HL-60 (cell line): ENCODE results near the gene RET.

Source experiments
- DNase-seq, 2 experiments: peaks; one replicate each; pipeline ENCODE4 v3.0.0-alpha.2; 2010 to 2020; ENCODE audit warnings: low read depth in 1 of 2, low spot score in 1 of 2
- H3K27ac ChIP-seq: fragments of 250-450 bp; sonication (Bioruptor Pico); replicated peaks from 2 replicates; pipeline ENCODE4 v1.5.1; 2020; ENCODE audit warnings: mild to moderate bottlenecking, moderate library complexity
- H3K27me3 ChIP-seq: fragments of 250-450 bp; sonication (Bioruptor Pico); 2 replicates; pipeline ENCODE4 v1.5.1; 2021; ENCODE audit warnings: mild to moderate bottlenecking, moderate library complexity; ENCODE audit not compliant: insufficient read depth, poor library complexity, severe bottlenecking
- H3K4me3 ChIP-seq: replicated peaks from 2 replicates; pipeline ENCODE4 v1.5.1; 2011; ENCODE audit warnings: mild to moderate bottlenecking, control low read depth, low read length; ENCODE audit not compliant: insufficient read depth
- GABPA ChIP-seq: IDR thresholded peaks from 2 replicates; pipeline ENCODE4 v1.6.1; 2012; ENCODE audit warnings: low read depth
- POLR2AphosphoS5 ChIP-seq: IDR thresholded peaks from 2 replicates; pipeline ENCODE4 v1.6.1; 2012; ENCODE audit warnings: low read depth
- SPI1 ChIP-seq: IDR thresholded peaks from 2 replicates; pipeline ENCODE4 v1.6.1; 2012; ENCODE audit warnings: low read depth, mild to moderate bottlenecking, borderline replicate concordance
- TF ChIP-seq, protein P1 (sequence below): IDR thresholded peaks from one replicate; pipeline ENCODE4 v1.5.1; 2011; ENCODE audit warnings: low read length, control low read depth, inconsistent platforms; ENCODE audit not compliant: insufficient read depth
- TF ChIP-seq, protein P2 (sequence below): IDR thresholded peaks from 2 replicates; pipeline ENCODE4 v1.6.1; 2012; ENCODE audit warnings: low read depth; ENCODE audit not compliant: insufficient replicate concordance

RET gene

DNA sequence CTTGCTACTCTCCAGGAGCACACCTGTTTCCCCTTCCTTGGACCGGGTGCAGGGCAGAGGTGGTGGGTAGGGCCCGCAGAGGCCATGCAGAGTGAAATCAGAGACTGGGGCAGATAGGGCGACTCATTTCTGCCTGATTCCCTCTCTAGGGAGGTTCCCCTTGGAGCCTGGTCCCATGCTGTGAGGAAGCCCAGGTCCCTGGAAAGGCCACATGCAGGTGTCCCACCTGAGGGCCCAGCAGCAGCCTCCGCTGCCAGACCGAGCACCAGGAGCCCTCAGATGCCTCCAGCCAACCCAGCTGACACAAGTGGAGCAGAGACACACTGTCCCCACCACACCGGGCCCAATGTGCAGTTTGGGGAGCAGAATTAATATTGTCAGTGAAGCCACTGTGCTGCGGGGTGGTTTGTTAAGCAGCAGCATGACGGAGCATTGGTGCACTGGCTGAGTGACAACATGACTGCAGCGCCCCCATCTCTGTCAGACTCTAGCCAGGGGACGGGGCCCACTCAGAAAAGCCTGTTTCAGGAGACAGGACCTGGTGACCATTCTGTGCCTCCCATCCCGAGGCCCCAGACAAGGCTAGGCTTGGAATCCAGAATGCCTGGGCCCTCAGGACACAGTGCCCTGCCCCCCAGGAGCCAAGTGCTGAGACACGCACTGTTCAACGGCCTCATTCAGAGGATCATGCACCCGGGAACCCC is 30.4 kb upstream of the RET start:
- no peak for TF ChIP-seq GABPA
- no peak for TF ChIP-seq POLR2AphosphoS5
- TF ChIP-seq SPI1, result no peak
- TF ChIP-seq, protein P1, sequence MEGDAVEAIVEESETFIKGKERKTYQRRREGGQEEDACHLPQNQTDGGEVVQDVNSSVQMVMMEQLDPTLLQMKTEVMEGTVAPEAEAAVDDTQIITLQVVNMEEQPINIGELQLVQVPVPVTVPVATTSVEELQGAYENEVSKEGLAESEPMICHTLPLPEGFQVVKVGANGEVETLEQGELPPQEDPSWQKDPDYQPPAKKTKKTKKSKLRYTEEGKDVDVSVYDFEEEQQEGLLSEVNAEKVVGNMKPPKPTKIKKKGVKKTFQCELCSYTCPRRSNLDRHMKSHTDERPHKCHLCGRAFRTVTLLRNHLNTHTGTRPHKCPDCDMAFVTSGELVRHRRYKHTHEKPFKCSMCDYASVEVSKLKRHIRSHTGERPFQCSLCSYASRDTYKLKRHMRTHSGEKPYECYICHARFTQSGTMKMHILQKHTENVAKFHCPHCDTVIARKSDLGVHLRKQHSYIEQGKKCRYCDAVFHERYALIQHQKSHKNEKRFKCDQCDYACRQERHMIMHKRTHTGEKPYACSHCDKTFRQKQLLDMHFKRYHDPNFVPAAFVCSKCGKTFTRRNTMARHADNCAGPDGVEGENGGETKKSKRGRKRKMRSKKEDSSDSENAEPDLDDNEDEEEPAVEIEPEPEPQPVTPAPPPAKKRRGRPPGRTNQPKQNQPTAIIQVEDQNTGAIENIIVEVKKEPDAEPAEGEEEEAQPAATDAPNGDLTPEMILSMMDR, result no peak
- TF ChIP-seq, protein P2, sequence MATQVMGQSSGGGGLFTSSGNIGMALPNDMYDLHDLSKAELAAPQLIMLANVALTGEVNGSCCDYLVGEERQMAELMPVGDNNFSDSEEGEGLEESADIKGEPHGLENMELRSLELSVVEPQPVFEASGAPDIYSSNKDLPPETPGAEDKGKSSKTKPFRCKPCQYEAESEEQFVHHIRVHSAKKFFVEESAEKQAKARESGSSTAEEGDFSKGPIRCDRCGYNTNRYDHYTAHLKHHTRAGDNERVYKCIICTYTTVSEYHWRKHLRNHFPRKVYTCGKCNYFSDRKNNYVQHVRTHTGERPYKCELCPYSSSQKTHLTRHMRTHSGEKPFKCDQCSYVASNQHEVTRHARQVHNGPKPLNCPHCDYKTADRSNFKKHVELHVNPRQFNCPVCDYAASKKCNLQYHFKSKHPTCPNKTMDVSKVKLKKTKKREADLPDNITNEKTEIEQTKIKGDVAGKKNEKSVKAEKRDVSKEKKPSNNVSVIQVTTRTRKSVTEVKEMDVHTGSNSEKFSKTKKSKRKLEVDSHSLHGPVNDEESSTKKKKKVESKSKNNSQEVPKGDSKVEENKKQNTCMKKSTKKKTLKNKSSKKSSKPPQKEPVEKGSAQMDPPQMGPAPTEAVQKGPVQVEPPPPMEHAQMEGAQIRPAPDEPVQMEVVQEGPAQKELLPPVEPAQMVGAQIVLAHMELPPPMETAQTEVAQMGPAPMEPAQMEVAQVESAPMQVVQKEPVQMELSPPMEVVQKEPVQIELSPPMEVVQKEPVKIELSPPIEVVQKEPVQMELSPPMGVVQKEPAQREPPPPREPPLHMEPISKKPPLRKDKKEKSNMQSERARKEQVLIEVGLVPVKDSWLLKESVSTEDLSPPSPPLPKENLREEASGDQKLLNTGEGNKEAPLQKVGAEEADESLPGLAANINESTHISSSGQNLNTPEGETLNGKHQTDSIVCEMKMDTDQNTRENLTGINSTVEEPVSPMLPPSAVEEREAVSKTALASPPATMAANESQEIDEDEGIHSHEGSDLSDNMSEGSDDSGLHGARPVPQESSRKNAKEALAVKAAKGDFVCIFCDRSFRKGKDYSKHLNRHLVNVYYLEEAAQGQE, result no peak
- no peak for DNase-seq
- H3K4me3 ChIP-seq, result no peak overlapping the region
- H3K27me3 ChIP-seq, result no peaks in the 10 kb centered on the region
- H3K27ac ChIP-seq, result no peak overlapping the region

DNA sequence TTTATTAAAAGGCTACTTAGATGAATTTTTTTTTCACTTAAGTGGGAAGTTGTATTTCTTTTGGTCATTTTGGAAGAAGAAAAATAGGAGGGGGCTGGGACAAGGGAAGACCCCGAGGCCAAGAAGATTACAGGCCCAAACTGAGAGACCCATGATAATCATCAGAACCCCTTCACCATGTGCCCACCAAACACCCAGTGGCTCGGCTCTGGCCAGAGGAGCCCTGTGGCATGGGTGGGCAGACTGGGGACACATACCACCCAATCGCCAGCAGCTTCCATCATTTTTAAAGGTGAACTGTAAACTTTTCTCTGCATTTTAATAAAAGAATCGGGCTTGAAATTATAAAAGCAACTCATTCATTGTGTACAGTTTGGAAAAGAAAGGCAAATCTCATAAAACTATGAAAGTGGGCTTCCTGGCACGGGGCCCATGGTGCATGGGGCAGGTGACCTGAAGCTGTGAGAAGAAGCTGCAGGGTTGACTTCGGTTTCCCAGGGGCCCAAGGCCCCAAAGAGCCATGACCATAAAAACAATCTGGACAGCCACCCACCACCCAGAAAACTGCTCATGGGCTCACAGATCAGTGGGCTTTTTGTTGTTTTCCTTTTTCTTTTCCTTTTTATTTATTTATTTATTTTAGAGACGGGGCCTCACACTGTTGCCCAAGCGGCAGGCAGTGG is 29.4 kb upstream of the RET start:
- DNase-seq, result no peak
- H3K27me3 ChIP-seq, result no peaks in the 10 kb centered on the region
- TF ChIP-seq GABPA, result no peak
- TF ChIP-seq POLR2AphosphoS5, result no peak
- TF ChIP-seq, protein P1, result no peak
- TF ChIP-seq, protein P2, result no peak
- no peak for TF ChIP-seq SPI1
- H3K4me3 ChIP-seq, result no peak overlapping the region
- H3K27ac ChIP-seq, result no peak overlapping the region

DNA sequence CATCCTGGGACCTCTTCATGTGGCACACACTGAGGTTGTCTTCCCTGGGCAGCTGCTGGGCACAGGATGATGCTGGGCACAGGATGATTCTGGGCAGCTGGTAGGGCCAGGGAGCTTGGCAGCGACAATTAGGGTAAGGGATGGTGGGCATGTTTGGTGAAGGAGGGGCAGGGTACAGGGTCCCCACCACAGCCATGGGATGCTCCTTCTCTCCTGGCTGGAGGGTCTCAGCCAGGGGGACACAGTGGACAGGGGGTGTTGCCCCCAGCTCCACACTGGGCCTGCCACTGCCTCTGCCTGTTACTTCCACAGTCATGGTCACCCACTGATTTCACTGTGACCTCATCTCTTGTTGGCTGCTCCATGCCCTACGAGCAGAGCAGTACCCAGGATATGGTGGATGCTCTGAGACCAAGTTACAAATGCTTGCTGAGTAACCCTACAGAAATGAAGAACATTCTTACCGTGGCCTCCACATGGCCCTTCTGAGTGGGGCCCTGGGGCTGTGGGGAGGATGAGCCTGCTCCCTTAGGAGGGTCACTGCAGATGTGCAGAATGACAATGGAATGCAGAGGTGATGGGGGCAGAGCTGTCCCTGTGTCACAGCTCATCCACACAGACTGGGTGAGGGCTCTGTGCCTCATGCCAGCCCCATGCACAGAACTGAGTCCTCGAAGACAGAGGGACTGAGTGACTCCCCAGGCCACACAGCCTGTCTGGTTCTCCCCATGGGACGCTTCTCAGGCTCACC is 28.4 kb upstream of the RET start:
- Histone ChIP-seq H3K4me3 (no peak overlapping the region), H3K27me3 (no peaks in the 10 kb centered on the region), H3K27ac (no peak overlapping the region)
- DNase-seq, result no peak
- no peak for TF ChIP-seq SPI1
- TF ChIP-seq, protein P1, result no peak
